Prostate gland (tissue), 2 donors: Measurements from ENCODE around the gene KCNJ4. TPM values are rescaled to one million over a fixed set of nuclear protein-coding genes. Genes with fewer than 3 reads are reported as not detected.
"Not testable (repeated sequence)": the region's sequence is repeated elsewhere in the genome, so short reads cannot be mapped to it uniquely, and the experiment has no call there.

Source experiments
- DNase-seq: peaks from one replicate; pipeline ENCODE4 v3.0.0-alpha.2; 2019; ENCODE audit warnings: low spot score
- H3K27ac ChIP-seq, 2 donors: fragments of 200-600 bp; sonication (generic); 2 replicates each; pipeline ENCODE4 v1.5.1; 2017 to 2019
- H3K27me3 ChIP-seq: fragments of 200-600 bp; sonication (generic); replicated peaks from 2 replicates; pipeline ENCODE4 v1.5.1; 2019; ENCODE audit not compliant: insufficient read depth
- H3K36me3 ChIP-seq, 2 donors: fragments of 200-600 bp; sonication (generic); 1 replicate in 1 of 2; 2 replicates in 1 of 2; pipeline versions ENCODE4 v1.5.1 to v1.8.1; 2017 to 2019
- H3K4me1 ChIP-seq: fragments of 200-600 bp; sonication (generic); replicated peaks from 2 replicates; pipeline ENCODE4 v1.5.1; 2019
- H3K4me3 ChIP-seq, 2 donors: fragments of 200-600 bp; sonication (generic); 2 replicates each; pipeline ENCODE4 v1.5.1; 2017 to 2019
- H3K9me3 ChIP-seq: fragments of 200-600 bp; sonication (generic); 2 replicates; pipeline ENCODE4 v1.5.1; 2017
- CTCF ChIP-seq, 4 experiments: fragments of 200-600 bp in 2 of 4; fragments of 450-650 bp in 2 of 4; sonication (generic) in 2 of 4; IDR thresholded peaks; 1 replicate in 3 of 4; 2 replicates in 1 of 4; pipeline ENCODE4 v1.5.1; 2016 to 2019; ENCODE audit warnings: antibody characterized with exemption in 4 of 4, mild to moderate bottlenecking in 2 of 4, moderate library complexity in 2 of 4
- POLR2A ChIP-seq: fragments of 450-650 bp; IDR thresholded peaks from one replicate; pipeline ENCODE4 v1.6.1; 2016; ENCODE audit warnings: antibody characterized with exemption, mild to moderate bottlenecking
- POLR2AphosphoS5 ChIP-seq: sonication (generic); formaldehyde crosslinking; IDR thresholded peaks from one replicate; pipeline ENCODE4 v1.6.1; 2017; ENCODE audit warnings: antibody characterized with exemption
- WGBS: methylation state at CpG from one replicate; pipeline ENCODE4 v1.1.5; 2018; 5-methylcytosine and 5-hydroxymethylcytosine counted together
- intact Hi-C: fragments of 100-400 bp; cut with DNase I; formaldehyde crosslinking; loops from one replicate; pipeline ENCODE4 v1.14.2; 2022
- total RNA-seq, 2 donors: library from RNA; depleted of rRNA; stranded (reverse); fragments of >200 nt; gene quantifications; one replicate each; pipeline ENCODE4 v1.1.0, GENCODE V29; 2016

The KCNJ4 gene
- total RNA-seq, 2 donors from 2014 or later: 3.2 TPM; not detected in 1

GRCh38 chr22:38397189-38398085, 57.6 kb downstream of the KCNJ4 start:
- Histone ChIP-seq H3K27me3 (no peaks in the 10 kb centered on the region), H3K4me3 (peak overlapping the region; percentile 89 to 93), H3K9me3 (no peaks in the 10 kb centered on the region), H3K36me3 (no peaks in the 10 kb centered on the region), H3K27ac (peak overlapping the region; percentile 94 to 95), H3K4me1 (no peaks in the 10 kb centered on the region)
- intact Hi-C loops: no loop called here
- no peak for TF ChIP-seq CTCF (IDR thresholded peaks at IDR 0.05)
- TF ChIP-seq POLR2A: no peak
- TF ChIP-seq POLR2AphosphoS5: no peak
- WGBS: 4% methylated on average over 56 of the region's 60 CpGs
- no peak for DNase-seq

GRCh38 chr22:38396440-38397069, 58.4 kb downstream of the KCNJ4 start:
- H3K27me3 ChIP-seq, intact Hi-C loops, H3K36me3 ChIP-seq, DNase-seq, H3K4me1 ChIP-seq, H3K9me3 ChIP-seq: not testable (repeated sequence)
- H3K4me3 ChIP-seq: peak overlapping the region in 1 of 2 donors; percentile 93
- H3K27ac ChIP-seq: peak overlapping the region in 1 of 2 donors; percentile 95
- 82% methylated on average over 12 of the region's 12 CpGs for WGBS

- H3K4me1 ChIP-seq, H3K36me3 ChIP-seq, intact Hi-C loops, H3K4me3 ChIP-seq, DNase-seq, H3K27me3 ChIP-seq, H3K9me3 ChIP-seq, H3K27ac ChIP-seq: not testable (repeated sequence)
These were observed 59.1 kb downstream of the KCNJ4 start for GRCh38 chr22:38395944-38396343.

- H3K27ac ChIP-seq, H3K9me3 ChIP-seq, H3K36me3 ChIP-seq, H3K27me3 ChIP-seq, H3K4me1 ChIP-seq, DNase-seq, H3K4me3 ChIP-seq, intact Hi-C loops: not testable (repeated sequence)
- 53% methylated on average over 6 of the region's 6 CpGs for WGBS
These were observed 59.9 kb downstream of the KCNJ4 start for GRCh38 chr22:38394929-38395624.

GRCh38 chr22:38389428-38389818, 65.6 kb downstream of the KCNJ4 start:
- H3K27me3 ChIP-seq, intact Hi-C loops, H3K4me1 ChIP-seq, H3K27ac ChIP-seq, H3K36me3 ChIP-seq, DNase-seq, H3K9me3 ChIP-seq, H3K4me3 ChIP-seq: not testable (repeated sequence)
- WGBS: 73% methylated on average over 4 of the region's 4 CpGs

GRCh38 chr22:38388506-38389427, 66.2 kb downstream of the KCNJ4 start:
- H3K36me3 ChIP-seq, H3K9me3 ChIP-seq, H3K27ac ChIP-seq, H3K27me3 ChIP-seq, H3K4me3 ChIP-seq, H3K4me1 ChIP-seq, DNase-seq, intact Hi-C loops: not testable (repeated sequence)
- 81% methylated on average over 6 of the region's 6 CpGs for WGBS

GRCh38 chr22:38386918-38387317, 68.1 kb downstream of the KCNJ4 start:
- H3K36me3 ChIP-seq, H3K4me3 ChIP-seq, intact Hi-C loops, H3K4me1 ChIP-seq, H3K27me3 ChIP-seq, H3K9me3 ChIP-seq, DNase-seq, H3K27ac ChIP-seq: not testable (repeated sequence)
- 46% methylated on average over 5 of the region's 5 CpGs for WGBS
